Loucy (cell line): Measurements from ENCODE around the gene LOC128125822.

Source experiments
- H2AFZ ChIP-seq: fragments of 200-600 bp; sonication (generic); 2 replicates; pipeline ENCODE4 v1.6.0; 2016; ENCODE audit warnings: antibody characterized with exemption, mild to moderate bottlenecking, low read length, moderate library complexity
- H3F3A ChIP-seq: fragments of 200-600 bp; 2 replicates; pipeline ENCODE4 v1.6.0; 2016; ENCODE audit warnings: antibody characterized with exemption, low read depth, mild to moderate bottlenecking
- H3K27me3 ChIP-seq: fragments of 200-600 bp; sonication (generic); 2 replicates; pipeline ENCODE4 v1.6.1; 2014; ENCODE audit warnings: low read length, mild to moderate bottlenecking; ENCODE audit not compliant: insufficient read depth, poor library complexity, severe bottlenecking
- H3K36me3 ChIP-seq: fragments of 200-600 bp; sonication (generic); 2 replicates; pipeline ENCODE4 v1.6.1; 2016; ENCODE audit warnings: low read length; ENCODE audit not compliant: insufficient read depth
- H3K4me1 ChIP-seq: fragments of 200-600 bp; sonication (generic); 2 replicates; pipeline ENCODE4 v1.5.1; 2014; ENCODE audit warnings: low read length, mild to moderate bottlenecking; ENCODE audit not compliant: insufficient read depth, poor library complexity, severe bottlenecking
- H3K4me2 ChIP-seq: fragments of 200-600 bp; sonication (generic); 2 replicates; pipeline ENCODE4 v1.6.0; 2014; ENCODE audit warnings: antibody characterized with exemption, low read length, low read depth, mild to moderate bottlenecking; ENCODE audit not compliant: poor library complexity, severe bottlenecking
- H3K4me3 ChIP-seq: fragments of 200-600 bp; sonication (generic); 2 replicates; pipeline ENCODE4 v1.5.1; 2014; ENCODE audit warnings: low read length, mild to moderate bottlenecking, mixed read lengths; ENCODE audit not compliant: poor library complexity, severe bottlenecking
- H3K79me2 ChIP-seq: fragments of 200-600 bp; sonication (generic); 2 replicates; pipeline ENCODE4 v1.6.1; 2014; ENCODE audit warnings: low read length; ENCODE audit not compliant: insufficient read depth
- H3K9ac ChIP-seq: fragments of 200-600 bp; sonication (generic); 2 replicates; pipeline ENCODE4 v1.6.0; 2014; ENCODE audit warnings: mild to moderate bottlenecking, low read depth, low read length, moderate library complexity; ENCODE audit not compliant: poor library complexity, severe bottlenecking
- H3K9me2 ChIP-seq: fragments of 200-600 bp; sonication (generic); replicated peaks from 2 replicates; pipeline ENCODE4 v1.6.1; 2016; ENCODE audit warnings: low read depth, low read length, mixed read lengths
- H3K9me3 ChIP-seq: fragments of 200-600 bp; sonication (generic); 2 replicates; pipeline ENCODE4 v1.6.1; 2014; ENCODE audit warnings: mild to moderate bottlenecking, antibody characterized with exemption, low read length, low read depth; ENCODE audit not compliant: insufficient read depth
- H4K20me1 ChIP-seq: fragments of 200-600 bp; sonication (generic); 2 replicates; pipeline ENCODE4 v1.6.0; 2014; ENCODE audit warnings: antibody characterized with exemption, low read length, mild to moderate bottlenecking; ENCODE audit not compliant: insufficient read depth, poor library complexity, severe bottlenecking
- CTCF ChIP-seq: fragments of 200-600 bp; sonication (generic); conservative IDR thresholded peaks from 2 replicates; pipeline ENCODE4 v1.5.1; 2014; ENCODE audit warnings: mild to moderate bottlenecking, antibody characterized with exemption, low read length
- EZH2phosphoT487 ChIP-seq: fragments of 200-600 bp; IDR thresholded peaks from 2 replicates; pipeline ENCODE4 v1.6.1; 2018; ENCODE audit warnings: antibody characterized with exemption, mild to moderate bottlenecking, moderate library complexity, borderline replicate concordance

The LOC128125822 gene

GRCh38 chr6:63533026-63533425, 39.3 kb upstream of the LOC128125822 start:
- Histone ChIP-seq H3K27me3 (no peaks in the 10 kb centered on the region), H3K9me2 (no peaks in the 10 kb centered on the region), H4K20me1 (no peaks in the 10 kb centered on the region), H3K9ac (no peak overlapping the region), H3K4me1 (no peaks in the 10 kb centered on the region), H3K79me2 (no peaks in the 10 kb centered on the region), H3F3A (no peaks in the 10 kb centered on the region), H3K4me3 (no peak overlapping the region), H3K36me3 (no peaks in the 10 kb centered on the region), H3K4me2 (no peak overlapping the region), H2AFZ (no peak overlapping the region), H3K9me3 (no peaks in the 10 kb centered on the region)
- TF ChIP-seq EZH2phosphoT487 (no peak), CTCF (no peak)

- no peaks in the 10 kb centered on the region for H3F3A ChIP-seq
- H3K9me2 ChIP-seq: no peaks in the 10 kb centered on the region
- no peaks in the 10 kb centered on the region for H3K36me3 ChIP-seq
- no peak overlapping the region for H2AFZ ChIP-seq
- H3K9ac ChIP-seq: no peak overlapping the region
- no peaks in the 10 kb centered on the region for H3K9me3 ChIP-seq
- H4K20me1 ChIP-seq: no peaks in the 10 kb centered on the region
- no peaks in the 10 kb centered on the region for H3K27me3 ChIP-seq
- no peaks in the 10 kb centered on the region for H3K79me2 ChIP-seq
- no peak for TF ChIP-seq EZH2phosphoT487
- TF ChIP-seq CTCF: no peak
- no peaks in the 10 kb centered on the region for H3K4me1 ChIP-seq
- H3K4me3 ChIP-seq: no peak overlapping the region
- no peak overlapping the region for H3K4me2 ChIP-seq
These were observed 38.3 kb upstream of the LOC128125822 start for GRCh38 chr6:63533952-63534351.

- Histone ChIP-seq H3K79me2 (no peaks in the 10 kb centered on the region), H3K4me1 (no peaks in the 10 kb centered on the region), H3K27me3 (no peaks in the 10 kb centered on the region), H3K9ac (no peak overlapping the region), H3K4me3 (no peak overlapping the region), H4K20me1 (no peaks in the 10 kb centered on the region), H3F3A (no peaks in the 10 kb centered on the region), H3K36me3 (no peaks in the 10 kb centered on the region), H3K4me2 (no peak overlapping the region), H2AFZ (no peak overlapping the region), H3K9me3 (no peaks in the 10 kb centered on the region), H3K9me2 (no peaks in the 10 kb centered on the region)
- TF ChIP-seq EZH2phosphoT487 (no peak), CTCF (no peak)
These were observed 34.9 kb upstream of the LOC128125822 start for GRCh38 chr6:63537201-63537958.
